GM10266 (cell line): Measurements from ENCODE around the gene PLA2G2C.
A peak's percentile ranks its signal among the peaks of the same experiment; 100 is the strongest.

Experiments
- DNase-seq: peaks from one replicate; pipeline ENCODE4 v3.0.0; 2012; ENCODE audit errors: extremely low spot score
- TF ChIP-seq, protein P1 (sequence below): IDR thresholded peaks from 2 replicates; pipeline ENCODE4 v1.5.1; 2012; ENCODE audit warnings: mild to moderate bottlenecking, low read depth; ENCODE audit not compliant: control insufficient read depth, insufficient read depth; ENCODE audit errors: missing control alignments

The PLA2G2C gene

DNA sequence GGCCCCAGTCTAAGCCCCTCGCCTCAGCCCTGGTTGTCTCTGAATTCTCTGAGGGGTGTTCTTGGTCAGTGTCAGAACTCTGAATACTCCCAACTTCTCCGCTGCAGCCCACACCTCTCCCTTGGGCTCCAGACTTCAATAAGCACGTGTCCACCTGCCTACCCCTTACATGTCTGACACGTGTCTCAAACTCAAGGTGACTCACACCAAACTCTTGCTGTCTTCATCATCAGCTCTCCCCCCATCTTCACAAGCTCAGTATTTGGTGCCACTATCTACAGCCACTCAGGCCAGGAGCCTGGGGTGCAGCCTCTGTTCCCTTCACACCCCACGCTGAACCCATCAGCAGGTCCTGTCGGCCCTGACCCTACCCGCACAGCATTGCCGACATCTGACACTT, 19.2 kb downstream of the PLA2G2C start:
- TF ChIP-seq, protein P1, sequence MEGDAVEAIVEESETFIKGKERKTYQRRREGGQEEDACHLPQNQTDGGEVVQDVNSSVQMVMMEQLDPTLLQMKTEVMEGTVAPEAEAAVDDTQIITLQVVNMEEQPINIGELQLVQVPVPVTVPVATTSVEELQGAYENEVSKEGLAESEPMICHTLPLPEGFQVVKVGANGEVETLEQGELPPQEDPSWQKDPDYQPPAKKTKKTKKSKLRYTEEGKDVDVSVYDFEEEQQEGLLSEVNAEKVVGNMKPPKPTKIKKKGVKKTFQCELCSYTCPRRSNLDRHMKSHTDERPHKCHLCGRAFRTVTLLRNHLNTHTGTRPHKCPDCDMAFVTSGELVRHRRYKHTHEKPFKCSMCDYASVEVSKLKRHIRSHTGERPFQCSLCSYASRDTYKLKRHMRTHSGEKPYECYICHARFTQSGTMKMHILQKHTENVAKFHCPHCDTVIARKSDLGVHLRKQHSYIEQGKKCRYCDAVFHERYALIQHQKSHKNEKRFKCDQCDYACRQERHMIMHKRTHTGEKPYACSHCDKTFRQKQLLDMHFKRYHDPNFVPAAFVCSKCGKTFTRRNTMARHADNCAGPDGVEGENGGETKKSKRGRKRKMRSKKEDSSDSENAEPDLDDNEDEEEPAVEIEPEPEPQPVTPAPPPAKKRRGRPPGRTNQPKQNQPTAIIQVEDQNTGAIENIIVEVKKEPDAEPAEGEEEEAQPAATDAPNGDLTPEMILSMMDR, result no peak
- no peak for DNase-seq

DNA sequence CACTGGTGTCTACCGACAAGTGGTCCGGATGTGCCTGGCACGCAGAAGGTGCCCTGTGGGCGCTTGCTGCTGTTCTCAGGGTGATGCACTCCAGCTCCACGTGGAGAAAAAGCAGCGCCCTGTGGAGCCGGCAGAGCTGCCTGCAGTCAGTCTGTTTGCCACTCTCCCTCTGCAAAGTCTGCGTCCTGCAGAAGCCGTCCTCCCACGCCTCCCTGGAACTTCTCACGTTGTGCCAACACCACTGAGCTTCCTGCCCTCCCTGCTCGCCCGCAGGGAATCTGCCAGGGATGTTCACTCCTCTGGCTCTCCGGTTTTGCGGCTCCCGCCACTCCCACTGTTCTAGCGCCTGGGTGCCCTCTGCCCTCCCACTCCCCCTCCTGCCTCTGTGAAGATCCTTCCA, 20.3 kb downstream of the PLA2G2C start:
- DNase-seq, result no peak
- TF ChIP-seq, protein P1, result no peak

DNA sequence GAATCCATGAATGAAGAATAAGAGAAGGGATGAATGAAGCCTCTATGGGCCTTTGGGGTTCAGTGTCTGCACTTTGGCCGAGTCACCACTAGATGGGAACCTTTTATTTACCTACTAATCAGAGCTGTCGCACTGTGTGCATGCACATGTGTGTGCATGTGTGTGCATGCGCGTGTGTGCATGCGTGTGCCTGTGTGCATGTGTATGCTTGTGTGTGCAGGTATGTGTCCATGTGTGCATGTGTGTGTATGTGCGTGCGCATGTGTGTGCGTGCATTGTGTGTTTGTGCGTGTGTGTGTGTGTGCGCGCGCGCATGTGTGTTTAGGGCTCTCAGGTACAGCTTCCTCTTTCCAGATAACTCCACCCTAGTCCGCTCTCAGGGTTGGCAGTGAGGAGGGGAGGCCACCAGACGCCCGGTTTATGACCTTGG, 20.8 kb downstream of the PLA2G2C start:
- TF ChIP-seq, protein P1, result no peak
- no peak for DNase-seq

DNA sequence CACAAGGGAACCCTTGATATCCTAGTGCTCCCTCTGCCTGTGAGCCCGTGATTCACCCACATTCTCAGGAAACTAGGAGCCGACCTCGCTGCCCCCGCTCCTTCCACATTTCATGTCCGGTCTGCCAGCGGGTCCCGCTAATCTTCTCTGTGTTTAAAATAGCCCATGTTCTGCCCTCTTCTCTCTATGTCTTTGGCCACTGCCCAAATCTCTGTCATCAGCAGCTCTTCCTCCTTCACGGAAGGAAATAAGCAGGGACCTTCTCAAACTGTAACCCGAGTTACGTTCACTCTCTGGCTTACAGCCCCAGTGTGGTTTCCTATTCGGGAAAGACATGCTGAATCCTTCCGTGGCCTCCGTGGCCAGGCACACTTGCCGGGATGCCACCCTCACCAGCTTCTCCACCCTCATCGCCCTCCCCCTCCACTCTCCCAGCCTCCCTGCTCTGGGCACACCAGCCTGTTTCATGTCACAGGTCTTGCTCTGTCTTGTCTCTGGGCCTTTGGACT, 21.6 kb downstream of the PLA2G2C start:
- TF ChIP-seq, protein P1, result no peak

DNA sequence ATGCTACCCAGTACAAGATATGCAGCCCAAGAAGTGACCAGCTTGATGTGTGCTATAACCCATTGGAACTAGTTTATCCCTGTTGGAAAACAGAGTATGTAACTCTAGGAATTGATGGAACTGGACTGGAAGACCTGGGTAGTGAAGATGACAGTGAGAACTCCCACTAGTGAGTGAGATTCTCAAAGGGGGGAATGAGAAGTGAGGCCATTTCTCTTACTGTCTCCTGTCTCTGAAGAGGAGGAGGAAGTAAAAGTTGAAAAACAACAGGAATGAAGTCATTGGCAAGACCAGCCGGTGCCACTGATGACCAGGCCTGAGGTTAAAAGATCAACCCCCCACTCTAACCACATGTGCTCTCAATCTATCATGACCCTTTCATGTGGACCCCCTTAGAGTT, 26.3 kb downstream of the PLA2G2C start:
- TF ChIP-seq, protein P1, result no peak
- no peak for DNase-seq

More for the DNA sequence above, 21.6 kb downstream of the PLA2G2C start:
- DNase-seq, result no peak

DNA sequence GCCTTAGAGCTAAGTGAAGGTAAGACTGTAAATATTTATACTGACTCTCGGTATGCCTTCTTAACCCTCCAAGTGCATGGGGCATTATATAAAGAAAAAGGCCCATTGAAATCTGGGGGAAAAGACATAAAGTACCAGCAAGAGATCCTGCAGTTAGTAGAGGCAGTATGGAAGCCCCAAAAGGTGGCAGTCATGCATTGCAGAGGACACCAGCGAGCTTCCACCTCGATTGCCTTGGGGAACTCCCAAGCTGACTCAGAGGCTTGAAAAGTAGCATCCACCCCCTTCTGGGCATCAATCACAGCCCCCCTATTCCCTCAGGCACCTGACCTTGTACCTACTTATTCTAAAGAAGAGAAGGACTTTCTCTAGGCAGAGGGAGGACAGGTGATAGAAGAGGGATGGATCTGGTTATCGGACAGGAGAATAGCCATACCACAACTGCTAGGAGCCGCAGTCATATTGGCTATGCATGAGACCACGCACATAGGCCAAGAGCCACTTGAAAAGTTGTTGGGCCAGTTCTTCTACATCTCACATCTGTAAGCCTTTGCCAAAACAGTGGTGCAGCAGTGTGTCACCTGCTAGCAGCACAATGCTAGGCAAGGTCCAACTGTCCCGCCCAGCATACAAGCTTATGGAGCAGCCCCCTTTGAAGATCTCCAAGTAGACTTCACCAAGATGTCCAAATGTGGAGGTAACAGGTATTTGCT, 27.8 kb downstream of the PLA2G2C start:
- TF ChIP-seq, protein P1, result peak; percentile 17
- DNase-seq, result no peak

DNA sequence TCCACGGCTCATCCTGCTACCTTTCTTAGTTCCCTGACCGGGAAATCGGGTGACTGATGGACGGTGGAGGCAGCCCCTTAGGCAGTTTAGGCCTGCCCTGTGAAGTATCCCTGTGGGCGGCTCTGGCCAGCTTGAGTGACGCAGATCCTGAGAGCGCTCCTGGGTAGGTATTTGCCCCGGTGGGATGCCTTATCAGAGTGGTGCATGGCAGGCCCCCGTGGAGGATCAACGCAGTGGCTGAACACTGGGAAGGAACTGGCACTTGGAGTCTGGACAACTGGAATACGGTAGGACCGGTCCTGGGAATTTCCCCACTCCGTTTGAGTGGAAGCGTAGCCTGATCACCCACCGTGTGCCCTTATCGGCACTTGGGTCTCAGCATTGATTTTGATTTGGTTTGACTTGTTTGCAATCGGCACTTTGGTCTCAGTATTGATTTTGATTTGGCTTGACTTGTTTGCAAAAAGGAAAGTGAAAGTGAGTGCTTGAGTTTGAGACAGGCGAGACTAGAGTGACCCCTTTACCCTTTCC, 32.0 kb downstream of the PLA2G2C start:
- TF ChIP-seq, protein P1, result no peak
- no peak for DNase-seq
